K562 (cell line): ENCODE results near the gene MYMK. TPM values are rescaled to one million over a fixed set of nuclear protein-coding genes. Genes with fewer than 3 reads are reported as not detected.

ENCODE experiments used
- ATAC-seq: fragments of 200-7000 bp; cut with Tn5 transposase; 3 replicates; pipeline ENCODE4 v1.9.1; 2020; ENCODE audit warnings: moderate library complexity
- BruUV-seq: library from RNA; stranded (reverse); fragments of 400-500 nt; replicated peaks from 2 replicates; lab custom pipeline; 2021; lab: Mats Ljungman, UMichigan
- CTCF ChIA-PET: fragments of 300-600 bp; formaldehyde crosslinking; extraction: SDS; loops from one replicate; lab custom pipeline; 2021; ENCODE audit warnings: low intra/inter-chr PET ratio; lab: Yijun Ruan, JAX
- POLR2A ChIA-PET: fragments of 300-600, 350-650 bp; sonication (Branson Sonifier 250); formaldehyde crosslinking; extraction: SDS; loops from one replicate; lab custom pipeline; 2021; ENCODE audit warnings: antibody characterized with exemption, inconsistent platforms; lab: Yijun Ruan, JAX
- DNase-seq, 4 experiments: peaks; one replicate each; pipeline versions ENCODE4 v3.0.0 to v3.0.0-alpha.2; 2011 to 2018; ENCODE audit warnings: low spot score in 3 of 4, mixed read lengths in 3 of 4; ENCODE audit errors: extremely low read depth in 1 of 4
- FAIRE-seq: peaks from 2 replicates; lab custom pipeline; 2011; peaks lifted over from hg19 to GRCh38; lab: Jason Lieb, UNC
- H2AFZ ChIP-seq: 2 replicates; pipeline ENCODE4 v1.6.0; 2011; ENCODE audit warnings: low read depth, low read length, control low read depth, inconsistent platforms
- H3K27ac ChIP-seq: fragments of 200-600 bp; 3 replicates; pipeline ENCODE4 v1.8.0; 2011; ENCODE audit warnings: low read depth, mild to moderate bottlenecking, control low read depth, inconsistent platforms, low read length, moderate library complexity, mixed read lengths; ENCODE audit errors: extremely low read depth
- H3K27me3 ChIP-seq, 2 experiments: fragments of 300-600 bp in 1 of 2; 2 replicates in 1 of 2; 3 replicates in 1 of 2; pipeline versions ENCODE4 v1.6.0 to v1.8.0; 2011; ENCODE audit warnings: inconsistent platforms in 2 of 2, low read length in 2 of 2, mild to moderate bottlenecking in 1 of 2, mixed read lengths in 1 of 2, moderate library complexity in 1 of 2; ENCODE audit not compliant: control insufficient read depth in 2 of 2, insufficient read depth in 2 of 2
- H3K36me3 ChIP-seq: fragments of 300-600 bp; 3 replicates; pipeline ENCODE4 v1.8.0; 2011; ENCODE audit warnings: mild to moderate bottlenecking, low read length, inconsistent platforms; ENCODE audit not compliant: control insufficient read depth, insufficient read depth
- H3K4me1 ChIP-seq, 2 experiments: fragments of 200-600 bp in 1 of 2; replicated peaks in 1 of 2; 2 replicates in 1 of 2; 3 replicates in 1 of 2; pipeline versions ENCODE4 v1.5.1 to v1.8.0; 2011; ENCODE audit warnings: inconsistent platforms in 2 of 2, low read length in 2 of 2, mild to moderate bottlenecking in 1 of 2, mixed read lengths in 1 of 2, moderate library complexity in 1 of 2; ENCODE audit not compliant: control insufficient read depth in 2 of 2, insufficient read depth in 2 of 2
- H3K4me2 ChIP-seq: 2 replicates; pipeline ENCODE4 v1.6.1; 2011; ENCODE audit warnings: low read length, control low read depth, inconsistent platforms, mixed read lengths; ENCODE audit not compliant: insufficient read depth
- H3K4me3 ChIP-seq: fragments of 200-600 bp; sonication (generic), shearing (Covaris generic); 2 replicates; pipeline ENCODE4 v1.5.1; 2016; ENCODE audit warnings: control low read depth, inconsistent platforms
- H3K79me2 ChIP-seq: fragments of 200-600 bp; 3 replicates; pipeline ENCODE4 v1.8.0; 2011; ENCODE audit warnings: low read length, inconsistent platforms; ENCODE audit not compliant: control insufficient read depth, insufficient read depth
- H3K9ac ChIP-seq, 2 experiments: 2 replicates each; pipeline versions ENCODE4 v1.6.0 to v1.6.1; 2011; ENCODE audit warnings: low read depth in 2 of 2, low read length in 2 of 2, control low read depth in 1 of 2, inconsistent platforms in 1 of 2, mild to moderate bottlenecking in 1 of 2, mixed read lengths in 1 of 2; ENCODE audit not compliant: insufficient read depth in 1 of 2
- H3K9me1 ChIP-seq: one replicate; pipeline ENCODE4 v1.6.0; 2011; ENCODE audit warnings: inconsistent platforms, mild to moderate bottlenecking, low read length, moderate library complexity; ENCODE audit not compliant: control insufficient read depth, insufficient read depth
- H3K9me3 ChIP-seq: replicated peaks from 2 replicates; pipeline ENCODE4 v1.5.1; 2011; ENCODE audit warnings: low read depth, low read length, inconsistent platforms; ENCODE audit not compliant: control insufficient read depth, insufficient read depth
- H4K20me1 ChIP-seq: replicated peaks from 2 replicates; pipeline ENCODE4 v1.6.1; 2011; ENCODE audit warnings: low read length, inconsistent platforms, mixed read lengths; ENCODE audit not compliant: control insufficient read depth, insufficient read depth
- KLF6 ChIP-seq: fragments of 250-450 bp; sonication (Bioruptor Pico); IDR thresholded peaks from 2 replicates; pipeline ENCODE4 v1.4.0; 2020; ENCODE audit warnings: mild to moderate bottlenecking, moderate library complexity, borderline replicate concordance
- RAD21 ChIP-seq, 2 experiments: fragments of 250-450 bp in 1 of 2; fragments of 450-650 bp in 1 of 2; sonication (Bioruptor Pico) in 1 of 2; formaldehyde crosslinking in 1 of 2; IDR thresholded peaks in 1 of 2; conservative IDR thresholded peaks in 1 of 2; 2 replicates each; pipeline versions ENCODE4 v1.4.0 to v1.8.0; 2020 to 2022; ENCODE audit warnings: mild to moderate bottlenecking in 2 of 2, moderate library complexity in 1 of 2
- ZNF324 ChIP-seq: fragments of 250-450 bp; sonication (Bioruptor Pico); IDR thresholded peaks from 2 replicates; pipeline ENCODE4 v1.4.0; 2020; ENCODE audit warnings: mild to moderate bottlenecking
- ZNF561 ChIP-seq: fragments of 450-650 bp; formaldehyde crosslinking; conservative IDR thresholded peaks from 2 replicates; pipeline ENCODE4 v1.4.0; 2020; ENCODE audit warnings: mild to moderate bottlenecking, moderate library complexity
- ZNF695 ChIP-seq: fragments of 450-650 bp; formaldehyde crosslinking; IDR thresholded peaks from 2 replicates; pipeline ENCODE4 v1.4.0; 2020; ENCODE audit warnings: mild to moderate bottlenecking, moderate library complexity
- WGBS: fragments of 100-300 bp; shearing (Covaris generic); methylation state at CpG from one replicate; pipeline ENCODE4 v1.1.6; 2016; ENCODE audit warnings: low coverage, mixed read lengths; ENCODE audit not compliant: insufficient coverage; ENCODE audit errors: missing lambda C conversion rate; 5-methylcytosine and 5-hydroxymethylcytosine counted together
- in situ Hi-C: fragments of 300-500 bp; cut with MboI; formaldehyde crosslinking; loops from 4 replicates; pipeline ENCODE4 v1.15.0; 2018; ENCODE audit warnings: inconsistent platforms, mixed read lengths
- intact Hi-C: fragments of 100-400 bp; cut with micrococcal nuclease; formaldehyde crosslinking; loops from 2 replicates; pipeline ENCODE4 v1.14.2; 2022
- polyA plus RNA-seq, 8 experiments: library from polyadenylated mRNA; depleted of rRNA in 4 of 8; stranded (reverse) in 5 of 8; unstranded in 3 of 8; fragments of >200 nt; fragmentation: Nextera tagmentation in 2 of 8; fragmentation: Illumina TruSeq in 1 of 8; extraction: Ambion mirVana in 2 of 8; extraction: Trizol in 1 of 8; gene quantifications; 2 replicates each; pipeline versions ENCODE4 v1.2.1 to v1.2.3, GENCODE V29; 2011 to 2014; ENCODE audit warnings: inconsistent platforms in 1 of 8, missing spikeins in 1 of 8
- total RNA-seq, 7 experiments: library from RNA; depleted of rRNA in 6 of 7; stranded (reverse); fragments of >200 nt in 6 of 7; fragmentation: Illumina TruSeq in 2 of 7; extraction: Trizol in 2 of 7; gene quantifications; 2 replicates each; pipeline versions ENCODE4 v1.2.1 to v1.2.3, GENCODE V29; 2011 to 2021; ENCODE audit warnings: low replicate concordance in 1 of 7
- TF ChIP-seq, protein P1 (sequence below): fragments of 150-350 bp; IDR thresholded peaks from 2 replicates; pipeline ENCODE4 v1.6.1; 2014; ENCODE audit warnings: low read depth, mild to moderate bottlenecking, low read length, borderline replicate concordance

The MYMK gene
- total and polyA plus RNA-seq, 9 of the 15 experiments (the other 6 are each of a cell fraction or from before 2014, with no cell fraction given) = not detected

DNA sequence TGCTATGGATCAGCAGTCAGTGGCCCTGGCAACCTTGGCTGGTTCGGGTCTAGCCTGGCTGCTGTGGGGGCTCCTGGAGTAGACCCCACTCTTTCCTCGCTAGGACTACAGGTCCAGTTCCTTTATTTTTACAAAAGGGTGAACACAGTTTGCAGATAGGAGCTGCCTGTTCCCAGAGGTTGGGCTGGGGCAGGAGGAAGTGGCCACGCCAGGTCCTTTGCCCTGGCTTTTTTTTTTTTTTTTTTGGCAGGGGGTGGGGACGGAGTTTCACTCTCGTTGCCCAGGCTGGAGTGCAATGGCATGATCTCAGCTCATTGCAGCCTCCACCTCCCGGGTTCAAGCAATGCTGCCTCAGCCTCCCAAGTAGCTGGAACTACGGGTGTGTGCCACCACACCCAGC is 53.8 kb downstream of the MYMK start:
- TF ChIP-seq ZNF695 (CRISPR knock-in tag) (no peak), KLF6 (no peak), ZNF324 (CRISPR knock-in tag) (no peak), RAD21 (CRISPR knock-in tag; conservative IDR thresholded peaks at IDR 0.05 in 1 of 2, IDR thresholded peaks at IDR 0.05 in 1 of 2) (no peak), ZNF561 (CRISPR knock-in tag) (no peak)
- TF ChIP-seq, protein P1, sequence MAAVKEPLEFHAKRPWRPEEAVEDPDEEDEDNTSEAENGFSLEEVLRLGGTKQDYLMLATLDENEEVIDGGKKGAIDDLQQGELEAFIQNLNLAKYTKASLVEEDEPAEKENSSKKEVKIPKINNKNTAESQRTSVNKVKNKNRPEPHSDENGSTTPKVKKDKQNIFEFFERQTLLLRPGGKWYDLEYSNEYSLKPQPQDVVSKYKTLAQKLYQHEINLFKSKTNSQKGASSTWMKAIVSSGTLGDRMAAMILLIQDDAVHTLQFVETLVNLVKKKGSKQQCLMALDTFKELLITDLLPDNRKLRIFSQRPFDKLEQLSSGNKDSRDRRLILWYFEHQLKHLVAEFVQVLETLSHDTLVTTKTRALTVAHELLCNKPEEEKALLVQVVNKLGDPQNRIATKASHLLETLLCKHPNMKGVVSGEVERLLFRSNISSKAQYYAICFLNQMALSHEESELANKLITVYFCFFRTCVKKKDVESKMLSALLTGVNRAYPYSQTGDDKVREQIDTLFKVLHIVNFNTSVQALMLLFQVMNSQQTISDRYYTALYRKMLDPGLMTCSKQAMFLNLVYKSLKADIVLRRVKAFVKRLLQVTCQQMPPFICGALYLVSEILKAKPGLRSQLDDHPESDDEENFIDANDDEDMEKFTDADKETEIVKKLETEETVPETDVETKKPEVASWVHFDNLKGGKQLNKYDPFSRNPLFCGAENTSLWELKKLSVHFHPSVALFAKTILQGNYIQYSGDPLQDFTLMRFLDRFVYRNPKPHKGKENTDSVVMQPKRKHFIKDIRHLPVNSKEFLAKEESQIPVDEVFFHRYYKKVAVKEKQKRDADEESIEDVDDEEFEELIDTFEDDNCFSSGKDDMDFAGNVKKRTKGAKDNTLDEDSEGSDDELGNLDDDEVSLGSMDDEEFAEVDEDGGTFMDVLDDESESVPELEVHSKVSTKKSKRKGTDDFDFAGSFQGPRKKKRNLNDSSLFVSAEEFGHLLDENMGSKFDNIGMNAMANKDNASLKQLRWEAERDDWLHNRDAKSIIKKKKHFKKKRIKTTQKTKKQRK = no peak
- TF ChIP-seq, all 486 proteins: peak for 0
- H3K4me1 ChIP-seq = peaks cover 0 to 46% of the 10 kb centered on the region in 2 experiments; a peak in 2 of 5 replicates
- H3K27ac ChIP-seq = no peak overlapping the region
- POLR2A ChIA-PET = interaction anchor here (0.6 to 0.7 kb wide), 2 partner anchors 22 to 413 kb away, joined by 3 read pairs; no protein-coding TSS in a partner anchor
- no peak overlapping the region for H2AFZ ChIP-seq
- H4K20me1 ChIP-seq = peaks cover 4% of the 10 kb centered on the region; the same call in 1 of the 2 replicates
- no peak overlapping the region for H3K9ac ChIP-seq
- H3K4me3 ChIP-seq = no peak overlapping the region
- WGBS = 6% methylated on average over 6 of the region's 7 CpGs
- intact Hi-C loops = no loop called here
- no peak for ATAC-seq
- H3K9me1 ChIP-seq = no peaks in the 10 kb centered on the region
- no peak for FAIRE-seq
- BruUV-seq = no TSS peak
- no peak overlapping the region for H3K4me2 ChIP-seq
- no peaks in the 10 kb centered on the region for H3K79me2 ChIP-seq
- DNase-seq = no peak
- H3K36me3 ChIP-seq = no peaks in the 10 kb centered on the region
- H3K27me3 ChIP-seq = peaks cover 0 to 58% of the 10 kb centered on the region in 2 experiments; a peak in 3 of 5 replicates
- H3K9me3 ChIP-seq = no peaks in the 10 kb centered on the region
- CTCF ChIA-PET = no interaction called here
- in situ Hi-C loops = no loop called here
